AG09309 (cell line): ENCODE measurements around the gene NKTR.

Experiments
- DNase-seq: peaks from one replicate; pipeline ENCODE4 v3.0.0-alpha.2; 2010; ENCODE audit warnings: low read depth
- H3K4me3 ChIP-seq: 2 replicates; pipeline ENCODE4 v1.5.1; 2011; ENCODE audit warnings: mild to moderate bottlenecking, low read depth, low read length, moderate library complexity; ENCODE audit not compliant: control insufficient read depth
- TF ChIP-seq, protein P1 (sequence below): IDR thresholded peaks from 2 replicates; pipeline ENCODE4 v1.5.1; 2011; ENCODE audit warnings: mild to moderate bottlenecking, low read depth, low read length, inconsistent platforms; ENCODE audit not compliant: insufficient read depth, control insufficient read depth; ENCODE audit errors: missing control alignments

Gene NKTR

DNA sequence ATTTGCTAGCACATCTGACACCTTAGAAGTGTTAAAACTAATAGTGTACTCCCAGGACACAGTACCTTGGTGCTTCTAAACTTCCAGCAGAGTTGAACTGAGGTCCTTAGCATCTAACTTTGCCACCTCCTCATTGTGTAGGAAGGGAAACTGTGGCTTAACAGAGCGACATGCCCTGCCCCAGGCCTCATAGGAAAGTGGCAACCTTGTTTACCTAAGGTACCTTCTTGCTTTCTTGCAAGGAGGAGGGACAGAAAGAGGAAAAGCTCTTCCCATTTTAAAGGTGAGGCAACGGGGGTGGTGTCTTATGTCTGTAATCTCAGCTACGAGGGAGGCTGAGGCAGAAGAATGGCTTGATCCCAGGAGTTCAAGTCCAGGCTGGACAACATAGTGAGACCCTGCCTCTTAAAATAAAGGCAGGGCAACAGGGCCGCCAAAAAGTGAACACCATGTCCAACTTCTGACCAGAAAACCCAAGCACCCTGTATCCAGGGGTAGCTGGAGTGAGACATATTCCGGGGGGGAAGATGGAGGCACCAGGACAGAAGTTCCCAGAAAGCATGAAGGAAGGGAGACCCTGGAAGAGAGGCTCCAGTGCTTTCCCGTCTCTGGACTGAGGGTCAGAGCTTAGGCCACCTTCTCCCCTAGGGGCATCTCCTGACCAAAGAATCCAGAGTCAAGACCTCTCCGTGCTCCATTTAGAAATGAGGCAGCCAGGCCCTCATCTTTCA, 84.3 kb downstream of the NKTR start:
- DNase-seq: no peak
- TF ChIP-seq, protein P1, sequence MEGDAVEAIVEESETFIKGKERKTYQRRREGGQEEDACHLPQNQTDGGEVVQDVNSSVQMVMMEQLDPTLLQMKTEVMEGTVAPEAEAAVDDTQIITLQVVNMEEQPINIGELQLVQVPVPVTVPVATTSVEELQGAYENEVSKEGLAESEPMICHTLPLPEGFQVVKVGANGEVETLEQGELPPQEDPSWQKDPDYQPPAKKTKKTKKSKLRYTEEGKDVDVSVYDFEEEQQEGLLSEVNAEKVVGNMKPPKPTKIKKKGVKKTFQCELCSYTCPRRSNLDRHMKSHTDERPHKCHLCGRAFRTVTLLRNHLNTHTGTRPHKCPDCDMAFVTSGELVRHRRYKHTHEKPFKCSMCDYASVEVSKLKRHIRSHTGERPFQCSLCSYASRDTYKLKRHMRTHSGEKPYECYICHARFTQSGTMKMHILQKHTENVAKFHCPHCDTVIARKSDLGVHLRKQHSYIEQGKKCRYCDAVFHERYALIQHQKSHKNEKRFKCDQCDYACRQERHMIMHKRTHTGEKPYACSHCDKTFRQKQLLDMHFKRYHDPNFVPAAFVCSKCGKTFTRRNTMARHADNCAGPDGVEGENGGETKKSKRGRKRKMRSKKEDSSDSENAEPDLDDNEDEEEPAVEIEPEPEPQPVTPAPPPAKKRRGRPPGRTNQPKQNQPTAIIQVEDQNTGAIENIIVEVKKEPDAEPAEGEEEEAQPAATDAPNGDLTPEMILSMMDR: no peak
- no peak overlapping the region for H3K4me3 ChIP-seq

GRCh38 chr3:42685363-42685881, 84.9 kb downstream of the NKTR start, which contains the start of gene KLHL40:
TSS of gene KLHL40 (plus strand) at chr3:42685537. CDS start at chr3:42685619, 82 bp downstream.
- no peak for DNase-seq
- H3K4me3 ChIP-seq: no peak within 1 kb of the TSS
- TF ChIP-seq, protein P1: no peak

- DNase-seq: no peak
- H3K4me3 ChIP-seq: no peak overlapping the region
- TF ChIP-seq, protein P1: no peak
These were observed 85.7 kb downstream of the NKTR start for GRCh38 chr3:42685891-42686820.

- TF ChIP-seq, protein P1: no peak
- no peak overlapping the region for H3K4me3 ChIP-seq
- DNase-seq: no peak
These were observed 86.6 kb downstream of the NKTR start for GRCh38 chr3:42686832-42687650.

GRCh38 chr3:42688016-42688415, 87.5 kb downstream of the NKTR start:
- TF ChIP-seq, protein P1: no peak
- no peak overlapping the region for H3K4me3 ChIP-seq
- DNase-seq: no peak
